Prostate gland (tissue), 2 donors: ENCODE data around the gene SPATA20.

ENCODE experiments used
- CTCF ChIP-seq, 4 experiments: fragments of 200-600 bp in 2 of 4; fragments of 450-650 bp in 2 of 4; sonication (generic) in 2 of 4; IDR thresholded peaks; 1 replicate in 3 of 4; 2 replicates in 1 of 4; pipeline ENCODE4 v1.5.1; 2016 to 2019; ENCODE audit warnings: antibody characterized with exemption in 4 of 4, mild to moderate bottlenecking in 2 of 4, moderate library complexity in 2 of 4
- POLR2A ChIP-seq: fragments of 450-650 bp; IDR thresholded peaks from one replicate; pipeline ENCODE4 v1.6.1; 2016; ENCODE audit warnings: antibody characterized with exemption, mild to moderate bottlenecking
- POLR2AphosphoS5 ChIP-seq: sonication (generic); formaldehyde crosslinking; IDR thresholded peaks from one replicate; pipeline ENCODE4 v1.6.1; 2017; ENCODE audit warnings: antibody characterized with exemption

- TF ChIP-seq CTCF (IDR thresholded peaks at IDR 0.05) (no peak), POLR2A (no peak), POLR2AphosphoS5 (no peak)
Measured at GRCh38 chr17:50505591-50506130, 41.3 kb upstream of the SPATA20 start.
